Measurements from ENCODE around the gene LRRC46. TPM values are rescaled to one million over a fixed set of nuclear protein-coding genes. Genes with fewer than 3 reads are reported as not detected.

LRRC46 gene
- total and polyA plus RNA-seq, 9 of the 15 experiments (the other 6 are each of a cell fraction or from before 2014, with no cell fraction given), result 0.39 to 1.4 (median 0.53) TPM; not detected in 1

DNA sequence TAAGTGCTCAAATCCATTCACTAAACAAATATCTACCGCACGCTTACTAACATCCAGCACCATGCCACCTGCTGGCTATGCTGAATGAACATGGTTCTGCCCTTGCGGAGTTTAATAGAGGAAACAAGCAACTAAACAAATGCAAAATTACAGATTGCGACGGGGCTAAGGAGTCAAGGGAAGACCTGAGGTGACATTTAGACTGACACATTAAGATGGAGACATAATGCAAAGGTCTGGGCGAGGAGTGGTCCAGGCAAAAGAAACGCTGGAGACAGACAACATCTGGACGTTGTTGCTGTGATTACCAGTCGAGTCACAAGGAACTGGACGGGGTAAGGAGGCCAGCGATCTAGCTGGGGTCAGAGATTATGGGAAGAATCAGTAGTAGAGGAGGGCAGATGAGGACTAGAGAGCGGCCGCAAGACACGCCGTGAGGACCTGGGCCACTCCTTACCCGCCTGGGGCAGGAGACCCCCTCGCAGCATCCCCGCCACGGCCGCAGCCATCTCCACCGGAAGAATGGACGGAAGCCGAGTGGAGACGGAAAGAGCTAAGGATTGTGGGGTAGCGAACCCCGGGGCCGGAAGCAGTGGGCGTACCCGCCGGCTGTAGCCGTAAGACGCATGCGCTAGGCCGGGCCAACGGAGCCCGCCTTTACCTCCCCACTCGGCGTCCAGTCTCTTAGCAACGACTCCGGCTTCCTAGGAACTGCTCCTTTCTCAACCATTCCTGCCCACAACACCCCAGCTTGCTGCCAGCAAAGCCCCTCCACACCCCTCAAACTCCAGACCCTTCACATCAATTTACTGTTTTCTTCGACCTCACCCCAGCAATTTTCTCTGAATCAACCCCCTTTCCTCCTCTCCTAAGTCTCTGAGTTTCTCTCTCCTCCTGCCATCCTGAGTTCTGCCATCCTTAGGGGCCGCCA lies at the start of gene LRRC46, which contains the start of gene MRPL10 (continued):
- TF ChIP-seq CHD4 (IDR thresholded peaks at IDR 0.05; ENCODE audit: insufficient read depth, insufficient replicate concordance, low read depth, low read length, poor library complexity, severe bottlenecking) (no peak), ZNF408 (CRISPR knock-in tag; IDR thresholded peaks at IDR 0.05; ENCODE audit: low read depth) (no peak), STAT5A (IDR thresholded peaks at IDR 0.05; ENCODE audit: borderline replicate concordance, low read length) (no peak), PML (IDR thresholded peaks at IDR 0.05; ENCODE audit: low read length) (peak; percentile 79), CSDE1 (IDR thresholded peaks at IDR 0.05) (peak in 1 of 2 experiments; percentile 82; a peak in 2 of 4 replicates), RNF2 (IDR thresholded peaks at IDR 0.05) (no peak), NCOA6 (IDR thresholded peaks at IDR 0.05) (no peak), CBFB (CRISPR knock-in tag; IDR thresholded peaks at IDR 0.05) (0 out of 2 replicates have a peak, but pooled peaks have one; percentile 40), HSF4 (CRISPR knock-in tag; IDR thresholded peaks at IDR 0.05; ENCODE audit: borderline replicate concordance) (no peak), POLR2B (IDR thresholded peaks at IDR 0.05; ENCODE audit: low read depth, partially characterized antibody) (peak; percentile 96), SMARCA4 (IDR thresholded peaks at IDR 0.05) (peak; percentile 27; the same call in 1 of the 2 replicates), U2AF1 (optimal IDR thresholded peaks at IDR 0.05; ENCODE audit: low read depth, low read length) (no peak), ARID1B (IDR thresholded peaks at IDR 0.05) (no peak; the same call in 1 of the 2 replicates)
- TF ChIP-seq, protein P1, sequence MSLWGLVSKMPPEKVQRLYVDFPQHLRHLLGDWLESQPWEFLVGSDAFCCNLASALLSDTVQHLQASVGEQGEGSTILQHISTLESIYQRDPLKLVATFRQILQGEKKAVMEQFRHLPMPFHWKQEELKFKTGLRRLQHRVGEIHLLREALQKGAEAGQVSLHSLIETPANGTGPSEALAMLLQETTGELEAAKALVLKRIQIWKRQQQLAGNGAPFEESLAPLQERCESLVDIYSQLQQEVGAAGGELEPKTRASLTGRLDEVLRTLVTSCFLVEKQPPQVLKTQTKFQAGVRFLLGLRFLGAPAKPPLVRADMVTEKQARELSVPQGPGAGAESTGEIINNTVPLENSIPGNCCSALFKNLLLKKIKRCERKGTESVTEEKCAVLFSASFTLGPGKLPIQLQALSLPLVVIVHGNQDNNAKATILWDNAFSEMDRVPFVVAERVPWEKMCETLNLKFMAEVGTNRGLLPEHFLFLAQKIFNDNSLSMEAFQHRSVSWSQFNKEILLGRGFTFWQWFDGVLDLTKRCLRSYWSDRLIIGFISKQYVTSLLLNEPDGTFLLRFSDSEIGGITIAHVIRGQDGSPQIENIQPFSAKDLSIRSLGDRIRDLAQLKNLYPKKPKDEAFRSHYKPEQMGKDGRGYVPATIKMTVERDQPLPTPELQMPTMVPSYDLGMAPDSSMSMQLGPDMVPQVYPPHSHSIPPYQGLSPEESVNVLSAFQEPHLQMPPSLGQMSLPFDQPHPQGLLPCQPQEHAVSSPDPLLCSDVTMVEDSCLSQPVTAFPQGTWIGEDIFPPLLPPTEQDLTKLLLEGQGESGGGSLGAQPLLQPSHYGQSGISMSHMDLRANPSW (CRISPR knock-in tag; IDR thresholded peaks at IDR 0.05), result peak; percentile 83; the same call in 1 of the 2 replicates
- TF ChIP-seq, protein P2, sequence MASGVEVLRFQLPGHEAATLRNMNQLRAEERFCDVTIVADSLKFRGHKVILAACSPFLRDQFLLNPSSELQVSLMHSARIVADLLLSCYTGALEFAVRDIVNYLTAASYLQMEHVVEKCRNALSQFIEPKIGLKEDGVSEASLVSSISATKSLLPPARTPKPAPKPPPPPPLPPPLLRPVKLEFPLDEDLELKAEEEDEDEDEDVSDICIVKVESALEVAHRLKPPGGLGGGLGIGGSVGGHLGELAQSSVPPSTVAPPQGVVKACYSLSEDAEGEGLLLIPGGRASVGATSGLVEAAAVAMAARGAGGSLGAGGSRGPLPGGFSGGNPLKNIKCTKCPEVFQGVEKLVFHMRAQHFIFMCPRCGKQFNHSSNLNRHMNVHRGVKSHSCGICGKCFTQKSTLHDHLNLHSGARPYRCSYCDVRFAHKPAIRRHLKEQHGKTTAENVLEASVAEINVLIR (CRISPR knock-in tag; IDR thresholded peaks at IDR 0.05), result no peak
- TF ChIP-seq, protein P3, sequence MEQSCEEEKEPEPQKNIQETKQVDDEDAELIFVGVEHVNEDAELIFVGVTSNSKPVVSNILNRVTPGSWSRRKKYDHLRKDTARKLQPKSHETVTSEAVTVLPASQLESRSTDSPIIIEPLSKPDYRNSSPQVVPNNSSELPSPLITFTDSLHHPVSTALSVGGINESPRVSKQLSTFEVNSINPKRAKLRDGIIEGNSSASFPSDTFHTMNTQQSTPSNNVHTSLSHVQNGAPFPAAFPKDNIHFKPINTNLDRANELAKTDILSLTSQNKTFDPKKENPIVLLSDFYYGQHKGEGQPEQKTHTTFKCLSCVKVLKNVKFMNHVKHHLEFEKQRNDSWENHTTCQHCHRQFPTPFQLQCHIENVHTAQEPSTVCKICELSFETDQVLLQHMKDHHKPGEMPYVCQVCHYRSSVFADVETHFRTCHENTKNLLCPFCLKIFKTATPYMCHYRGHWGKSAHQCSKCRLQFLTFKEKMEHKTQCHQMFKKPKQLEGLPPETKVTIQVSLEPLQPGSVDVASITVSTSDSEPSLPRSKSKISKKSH (CRISPR knock-in tag; IDR thresholded peaks at IDR 0.05), result no peak
- TF ChIP-seq, protein P4, sequence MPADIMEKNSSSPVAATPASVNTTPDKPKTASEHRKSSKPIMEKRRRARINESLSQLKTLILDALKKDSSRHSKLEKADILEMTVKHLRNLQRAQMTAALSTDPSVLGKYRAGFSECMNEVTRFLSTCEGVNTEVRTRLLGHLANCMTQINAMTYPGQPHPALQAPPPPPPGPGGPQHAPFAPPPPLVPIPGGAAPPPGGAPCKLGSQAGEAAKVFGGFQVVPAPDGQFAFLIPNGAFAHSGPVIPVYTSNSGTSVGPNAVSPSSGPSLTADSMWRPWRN (IDR thresholded peaks at IDR 0.05; ENCODE audit: low read depth), result no peak
- TF ChIP-seq, protein P5, sequence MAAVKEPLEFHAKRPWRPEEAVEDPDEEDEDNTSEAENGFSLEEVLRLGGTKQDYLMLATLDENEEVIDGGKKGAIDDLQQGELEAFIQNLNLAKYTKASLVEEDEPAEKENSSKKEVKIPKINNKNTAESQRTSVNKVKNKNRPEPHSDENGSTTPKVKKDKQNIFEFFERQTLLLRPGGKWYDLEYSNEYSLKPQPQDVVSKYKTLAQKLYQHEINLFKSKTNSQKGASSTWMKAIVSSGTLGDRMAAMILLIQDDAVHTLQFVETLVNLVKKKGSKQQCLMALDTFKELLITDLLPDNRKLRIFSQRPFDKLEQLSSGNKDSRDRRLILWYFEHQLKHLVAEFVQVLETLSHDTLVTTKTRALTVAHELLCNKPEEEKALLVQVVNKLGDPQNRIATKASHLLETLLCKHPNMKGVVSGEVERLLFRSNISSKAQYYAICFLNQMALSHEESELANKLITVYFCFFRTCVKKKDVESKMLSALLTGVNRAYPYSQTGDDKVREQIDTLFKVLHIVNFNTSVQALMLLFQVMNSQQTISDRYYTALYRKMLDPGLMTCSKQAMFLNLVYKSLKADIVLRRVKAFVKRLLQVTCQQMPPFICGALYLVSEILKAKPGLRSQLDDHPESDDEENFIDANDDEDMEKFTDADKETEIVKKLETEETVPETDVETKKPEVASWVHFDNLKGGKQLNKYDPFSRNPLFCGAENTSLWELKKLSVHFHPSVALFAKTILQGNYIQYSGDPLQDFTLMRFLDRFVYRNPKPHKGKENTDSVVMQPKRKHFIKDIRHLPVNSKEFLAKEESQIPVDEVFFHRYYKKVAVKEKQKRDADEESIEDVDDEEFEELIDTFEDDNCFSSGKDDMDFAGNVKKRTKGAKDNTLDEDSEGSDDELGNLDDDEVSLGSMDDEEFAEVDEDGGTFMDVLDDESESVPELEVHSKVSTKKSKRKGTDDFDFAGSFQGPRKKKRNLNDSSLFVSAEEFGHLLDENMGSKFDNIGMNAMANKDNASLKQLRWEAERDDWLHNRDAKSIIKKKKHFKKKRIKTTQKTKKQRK (IDR thresholded peaks at IDR 0.05; ENCODE audit: borderline replicate concordance, low read depth, low read length), result no peak
